Right cardiac atrium (tissue), 5 donors: ENCODE results near the gene ERBB2. TPM values are rescaled to one million over a fixed set of nuclear protein-coding genes. Genes with fewer than 3 reads are reported as not detected.
"Not testable (repeated sequence)": the region's sequence is repeated elsewhere in the genome, so short reads cannot be mapped to it uniquely, and the experiment has no call there.

Experiments
- ATAC-seq, 2 donors: fragments of 200-7000 bp; cut with Tn5 transposase; one replicate each; pipeline versions ENCODE4 v1.8.0 to v1.9.1; 2020; ENCODE audit warnings: moderate library complexity in 2 of 2, mild to moderate bottlenecking in 1 of 2
- DNase-seq, 3 donors: peaks; one replicate each; pipeline ENCODE4 v3.0.0-alpha.2; 2020
- H3K27ac ChIP-seq: one replicate; pipeline ENCODE4 v1.5.1; 2013; ENCODE audit warnings: mild to moderate bottlenecking, low read length, control low read depth, moderate library complexity
- H3K27me3 ChIP-seq: one replicate; pipeline ENCODE4 v1.6.1; 2013; ENCODE audit not compliant: control insufficient read depth, insufficient read depth
- H3K4me1 ChIP-seq: one replicate; pipeline ENCODE4 v1.6.1; 2013; ENCODE audit warnings: low read length; ENCODE audit not compliant: control insufficient read depth, insufficient read depth
- H3K4me3 ChIP-seq: one replicate; pipeline ENCODE4 v1.5.1; 2013; ENCODE audit warnings: low read length, control low read depth
- H3K9me3 ChIP-seq: one replicate; pipeline ENCODE4 v1.6.1; 2013; ENCODE audit warnings: low read length; ENCODE audit not compliant: control insufficient read depth
- WGBS: extraction: QIAGEN DNeasy Blood & Tissue Kit; methylation state at CpG from one replicate; pipeline ENCODE4 v1.1.7; 2013; 5-methylcytosine and 5-hydroxymethylcytosine counted together
- intact Hi-C, 4 donors: fragments of 100-400 bp; cut with DNase I; formaldehyde crosslinking; loops; one replicate each; pipeline versions ENCODE4 v1.11.0 to v1.14.0; 2022 to 2023
- polyA plus RNA-seq: library from polyadenylated mRNA; stranded (reverse); fragments of 200-250 nt; gene quantifications from one replicate; pipeline ENCODE4 v1.2.3, GENCODE V29; 2013
- total RNA-seq, 4 donors: library from RNA; stranded (reverse); fragmentation: NEBNext Ultra II Directional; extraction: Animal tissue kit (Norgen Biotek cat#: 25700); gene quantifications; one replicate each; pipeline ENCODE4 v1.2.1, GENCODE V29; 2021
- donor health status: healthy with polysubstance abuse.
- donor health status: DM: no; HTN: yes; CAD: no.
- donor health status: DM: no; HTN: no; CAD: no.
- donor health status: DM: no; HTN: yes; CAD: no; lungs with severe emphysema.
- donor health status: DM: yes; HTN: yes; CAD: no.

Gene ERBB2
- total and polyA plus RNA-seq, 5 donors, result 56.4 to 178 (median 102) TPM

DNA sequence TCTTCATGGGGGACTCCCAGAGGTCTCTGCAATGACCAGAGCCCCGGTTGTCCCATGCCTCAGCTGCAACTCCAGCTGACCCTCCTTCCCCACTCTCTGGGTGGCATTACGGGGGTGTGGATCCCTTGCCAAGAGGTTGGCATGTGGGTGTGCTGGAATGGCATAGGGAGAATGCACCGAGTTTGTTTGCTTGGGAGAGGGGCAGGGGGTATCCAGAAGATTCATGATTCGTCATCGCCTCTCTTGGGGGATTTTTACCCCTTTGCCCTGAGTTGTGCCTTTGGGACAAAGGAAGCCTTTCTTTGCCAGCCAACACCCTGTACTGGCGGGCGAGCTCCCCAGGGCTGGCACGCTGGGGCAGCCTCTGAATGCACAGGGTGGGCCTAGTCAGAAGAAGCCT is 6.5 kb downstream of the ERBB2 start:
- Histone ChIP-seq H3K4me3 (no peak overlapping the region), H3K4me1 (peaks cover 12% of the 10 kb centered on the region), H3K27me3 (no peaks in the 10 kb centered on the region), H3K27ac (peak overlapping the region; percentile 84), H3K9me3 (no peaks in the 10 kb centered on the region)
- no peak for DNase-seq
- 64% methylated on average over 8 of the region's 8 CpGs for WGBS
- intact Hi-C loops, result loop anchor here in 1 of 4 donors (10.0 kb wide), 1 partner anchor 62 kb away; no protein-coding TSS in a partner anchor
- no peak for ATAC-seq

DNA sequence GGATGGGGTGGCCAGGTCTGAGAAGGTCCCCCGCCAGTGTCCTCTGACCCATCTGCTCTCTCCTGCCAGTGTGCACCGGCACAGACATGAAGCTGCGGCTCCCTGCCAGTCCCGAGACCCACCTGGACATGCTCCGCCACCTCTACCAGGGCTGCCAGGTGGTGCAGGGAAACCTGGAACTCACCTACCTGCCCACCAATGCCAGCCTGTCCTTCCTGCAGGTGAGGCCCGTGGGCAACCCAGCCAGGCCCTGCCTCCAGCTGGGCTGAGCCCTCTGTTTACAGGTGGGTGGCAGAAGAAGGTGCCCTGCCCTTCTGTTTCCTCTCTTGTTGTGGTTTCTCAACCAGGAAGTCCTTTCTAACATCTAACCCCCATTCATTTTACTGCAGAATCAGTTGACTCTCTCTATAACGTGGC is 7.1 kb downstream of the ERBB2 start:
- DNase-seq (no peak), ATAC-seq (no peak)
- Histone ChIP-seq H3K27me3 (no peaks in the 10 kb centered on the region), H3K4me3 (no peak overlapping the region), H3K4me1 (peaks cover 9% of the 10 kb centered on the region), H3K27ac (no peak overlapping the region), H3K9me3 (no peaks in the 10 kb centered on the region)
- intact Hi-C loops, result loop anchor here in 1 of 4 donors (10.0 kb wide), 1 partner anchor 62 kb away; no protein-coding TSS in a partner anchor
- 78% methylated on average over 7 of the region's 7 CpGs for WGBS

DNA sequence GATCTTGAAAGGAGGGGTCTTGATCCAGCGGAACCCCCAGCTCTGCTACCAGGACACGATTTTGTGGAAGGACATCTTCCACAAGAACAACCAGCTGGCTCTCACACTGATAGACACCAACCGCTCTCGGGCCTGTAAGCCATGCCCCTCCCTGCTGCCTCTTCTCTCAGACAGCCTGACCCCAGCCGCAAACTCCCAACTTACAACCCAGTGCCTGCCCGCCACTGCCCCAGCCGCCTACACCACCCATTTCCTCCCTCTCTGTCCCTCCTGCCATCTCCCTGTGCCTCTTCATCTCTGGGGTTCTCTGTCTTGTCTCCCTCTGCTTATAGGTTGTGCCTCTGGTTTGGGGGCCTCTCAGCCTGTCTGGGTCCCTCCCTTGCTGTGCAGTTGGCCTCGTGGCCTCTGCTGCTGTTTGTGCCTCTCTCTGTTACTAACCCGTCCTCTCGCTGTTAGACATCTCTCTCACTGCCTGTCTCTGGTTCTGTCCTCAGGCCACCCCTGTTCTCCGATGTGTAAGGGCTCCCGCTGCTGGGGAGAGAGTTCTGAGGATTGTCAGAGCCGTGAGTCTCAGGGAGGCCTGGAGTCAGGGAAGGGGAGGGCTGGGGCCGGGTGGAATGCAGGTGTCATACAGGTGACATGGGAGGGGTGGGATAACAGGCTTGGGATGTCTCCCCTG is 9.6 kb downstream of the ERBB2 start:
- Histone ChIP-seq H3K27ac (no peak overlapping the region), H3K4me3 (no peak overlapping the region), H3K27me3 (no peaks in the 10 kb centered on the region), H3K4me1 (peaks cover 7% of the 10 kb centered on the region), H3K9me3 (no peaks in the 10 kb centered on the region)
- ATAC-seq (no peak), DNase-seq (no peak)
- intact Hi-C loops, result loop anchor here in 1 of 4 donors (10.0 kb wide), 1 partner anchor 65 kb away; no protein-coding TSS in a partner anchor
- WGBS, result 84% methylated on average over 14 of the region's 14 CpGs

DNA sequence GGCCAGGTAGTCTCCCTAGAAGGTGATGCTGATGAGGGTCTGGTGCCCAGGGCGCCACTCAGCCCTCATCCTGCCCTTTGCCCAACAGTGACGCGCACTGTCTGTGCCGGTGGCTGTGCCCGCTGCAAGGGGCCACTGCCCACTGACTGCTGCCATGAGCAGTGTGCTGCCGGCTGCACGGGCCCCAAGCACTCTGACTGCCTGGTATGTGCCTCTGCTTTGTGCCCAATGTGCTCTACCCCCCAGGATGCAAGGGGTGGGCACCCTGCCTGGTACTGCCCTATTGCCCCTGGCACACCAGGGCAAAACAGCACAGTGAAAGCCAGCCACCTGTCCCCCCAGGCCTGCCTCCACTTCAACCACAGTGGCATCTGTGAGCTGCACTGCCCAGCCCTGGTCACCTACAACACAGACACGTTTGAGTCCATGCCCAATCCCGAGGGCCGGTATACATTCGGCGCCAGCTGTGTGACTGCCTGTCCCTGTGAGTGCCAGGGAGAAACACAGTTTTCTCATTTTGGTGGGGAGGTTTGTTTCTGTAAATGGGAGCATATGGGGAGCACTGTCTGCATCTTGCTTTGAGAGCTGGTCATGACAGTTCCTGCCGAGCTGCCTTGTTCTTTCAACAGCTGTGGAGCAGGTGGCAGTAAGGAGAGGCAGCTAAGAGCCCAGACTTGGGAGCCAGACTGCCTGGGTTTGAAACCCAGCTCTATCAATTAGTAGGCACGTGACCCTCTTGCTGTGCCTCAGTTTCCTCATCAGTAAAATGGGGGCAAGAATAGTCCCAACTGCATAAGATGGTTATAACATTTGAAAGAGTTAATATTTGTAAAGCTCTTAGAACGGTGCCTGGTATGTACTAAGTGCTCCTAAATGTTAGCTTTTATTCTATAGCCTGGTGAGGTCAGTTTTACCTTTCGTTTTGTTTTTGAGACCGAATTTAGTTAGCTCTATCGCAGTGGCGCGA is 10.4 kb downstream of the ERBB2 start:
- Histone ChIP-seq H3K4me1 (peaks cover 3% of the 10 kb centered on the region), H3K9me3 (no peaks in the 10 kb centered on the region), H3K4me3 (no peak overlapping the region), H3K27me3 (no peaks in the 10 kb centered on the region), H3K27ac (no peak overlapping the region)
- intact Hi-C loops, result loop anchor here in 1 of 4 donors (10.0 kb wide), 1 partner anchor 65 kb away; no protein-coding TSS in a partner anchor
- 89% methylated on average over 20 of the region's 20 CpGs for WGBS
- DNase-seq, result no peak
- ATAC-seq, result no peak

DNA sequence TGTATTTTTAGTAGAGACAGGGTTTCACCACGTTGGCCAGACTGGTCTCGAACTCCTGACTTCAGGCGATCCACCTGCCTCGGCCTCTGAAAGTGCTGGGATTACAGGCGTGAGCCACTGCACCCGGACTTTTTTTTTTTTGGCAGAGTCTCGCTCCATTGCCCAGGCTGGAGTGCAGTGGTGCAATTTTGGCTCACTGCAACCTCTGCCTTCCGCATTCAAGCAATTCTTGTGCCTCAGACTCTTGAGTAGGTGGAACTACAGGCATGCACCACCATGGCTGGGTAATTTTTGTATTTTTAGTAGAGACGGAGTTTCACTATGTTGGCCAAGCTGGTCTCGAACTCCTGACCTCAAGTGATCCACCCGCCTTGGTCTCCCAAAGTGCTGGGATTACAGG is 11.2 kb downstream of the ERBB2 start:
- 85% methylated on average over 11 of the region's 11 CpGs for WGBS
- H3K4me1 ChIP-seq, ATAC-seq, H3K27me3 ChIP-seq, H3K27ac ChIP-seq, H3K4me3 ChIP-seq, intact Hi-C loops, DNase-seq, H3K9me3 ChIP-seq: not testable (repeated sequence)

DNA sequence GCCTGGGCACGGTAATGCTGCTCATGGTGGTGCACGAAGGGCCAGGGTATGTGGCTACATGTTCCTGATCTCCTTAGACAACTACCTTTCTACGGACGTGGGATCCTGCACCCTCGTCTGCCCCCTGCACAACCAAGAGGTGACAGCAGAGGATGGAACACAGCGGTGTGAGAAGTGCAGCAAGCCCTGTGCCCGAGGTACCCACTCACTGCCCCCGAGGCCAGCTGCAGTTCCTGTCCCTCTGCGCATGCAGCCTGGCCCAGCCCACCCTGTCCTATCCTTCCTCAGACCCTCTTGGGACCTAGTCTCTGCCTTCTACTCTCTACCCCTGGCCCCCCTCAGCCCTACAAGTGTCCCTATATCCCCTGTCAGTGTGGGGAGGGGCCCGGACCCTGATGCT is 12.0 kb downstream of the ERBB2 start:
- DNase-seq (peak in 1 of 3 donors; percentile 38), ATAC-seq (no peak)
- H3K27me3 ChIP-seq, result no peaks in the 10 kb centered on the region
- no peaks in the 10 kb centered on the region for H3K9me3 ChIP-seq
- WGBS, result 85% methylated on average over 10 of the region's 10 CpGs
- no peak overlapping the region for H3K4me3 ChIP-seq
- intact Hi-C loops, result no loop called here
- H3K4me1 ChIP-seq, result no peaks in the 10 kb centered on the region
- H3K27ac ChIP-seq, result no peak overlapping the region

DNA sequence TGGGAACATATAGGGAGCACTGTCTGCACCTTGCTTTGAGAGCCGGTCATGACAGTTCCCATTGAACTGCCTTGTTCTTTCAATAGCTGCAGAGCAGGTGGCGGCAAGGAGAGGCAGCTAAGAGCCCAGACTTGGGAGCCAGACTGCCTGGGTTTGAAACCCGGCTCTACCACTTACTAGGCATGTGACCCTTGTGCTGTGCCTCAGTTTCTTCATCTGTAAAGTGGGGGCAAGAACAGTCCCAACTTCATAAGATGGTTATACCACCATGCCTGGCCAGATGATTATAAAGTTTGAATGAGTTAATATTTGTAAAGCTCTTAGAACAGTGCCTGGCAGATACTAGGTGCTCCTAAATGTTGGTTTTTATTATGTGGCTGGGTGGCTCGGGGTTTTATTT is 14.4 kb downstream of the ERBB2 start:
- intact Hi-C loops, result no loop called here
- DNase-seq (no peak), ATAC-seq (no peak)
- H3K9me3 ChIP-seq, result no peaks in the 10 kb centered on the region
- H3K4me1 ChIP-seq, result no peaks in the 10 kb centered on the region
- no peak overlapping the region for H3K4me3 ChIP-seq
- 96% methylated on average over 4 of the region's 4 CpGs for WGBS
- no peak overlapping the region for H3K27ac ChIP-seq
- no peaks in the 10 kb centered on the region for H3K27me3 ChIP-seq

DNA sequence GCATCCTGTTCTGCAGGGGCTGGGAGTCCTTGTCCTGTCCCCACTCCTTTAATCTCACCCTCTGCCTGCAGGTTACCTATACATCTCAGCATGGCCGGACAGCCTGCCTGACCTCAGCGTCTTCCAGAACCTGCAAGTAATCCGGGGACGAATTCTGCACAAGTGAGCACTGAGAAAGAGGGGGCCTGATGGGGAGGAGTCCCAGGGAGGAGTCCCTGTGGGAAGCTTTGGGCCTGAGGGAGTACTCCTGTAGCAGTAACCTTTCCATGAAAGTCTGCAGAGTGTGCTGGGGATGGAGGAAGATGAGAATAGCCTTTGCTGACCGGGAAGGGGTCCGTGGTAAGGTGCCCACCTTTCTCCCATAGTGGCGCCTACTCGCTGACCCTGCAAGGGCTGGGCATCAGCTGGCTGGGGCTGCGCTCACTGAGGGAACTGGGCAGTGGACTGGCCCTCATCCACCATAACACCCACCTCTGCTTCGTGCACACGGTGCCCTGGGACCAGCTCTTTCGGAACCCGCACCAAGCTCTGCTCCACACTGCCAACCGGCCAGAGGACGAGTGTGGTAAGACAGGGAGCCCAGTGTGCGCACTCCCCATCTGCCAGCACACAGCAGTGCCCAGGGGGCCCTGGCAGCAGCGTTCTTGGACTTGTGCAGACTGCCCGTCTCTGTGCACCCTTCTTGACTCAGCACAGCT is 15.7 kb downstream of the ERBB2 start:
- Histone ChIP-seq H3K4me1 (no peaks in the 10 kb centered on the region), H3K4me3 (no peak overlapping the region), H3K9me3 (no peaks in the 10 kb centered on the region), H3K27me3 (no peaks in the 10 kb centered on the region), H3K27ac (no peak overlapping the region)
- peak in 1 of 2 donors; percentile 9 for ATAC-seq
- no peak for DNase-seq
- intact Hi-C loops, result no loop called here
- 87% methylated on average over 18 of the region's 18 CpGs for WGBS

DNA sequence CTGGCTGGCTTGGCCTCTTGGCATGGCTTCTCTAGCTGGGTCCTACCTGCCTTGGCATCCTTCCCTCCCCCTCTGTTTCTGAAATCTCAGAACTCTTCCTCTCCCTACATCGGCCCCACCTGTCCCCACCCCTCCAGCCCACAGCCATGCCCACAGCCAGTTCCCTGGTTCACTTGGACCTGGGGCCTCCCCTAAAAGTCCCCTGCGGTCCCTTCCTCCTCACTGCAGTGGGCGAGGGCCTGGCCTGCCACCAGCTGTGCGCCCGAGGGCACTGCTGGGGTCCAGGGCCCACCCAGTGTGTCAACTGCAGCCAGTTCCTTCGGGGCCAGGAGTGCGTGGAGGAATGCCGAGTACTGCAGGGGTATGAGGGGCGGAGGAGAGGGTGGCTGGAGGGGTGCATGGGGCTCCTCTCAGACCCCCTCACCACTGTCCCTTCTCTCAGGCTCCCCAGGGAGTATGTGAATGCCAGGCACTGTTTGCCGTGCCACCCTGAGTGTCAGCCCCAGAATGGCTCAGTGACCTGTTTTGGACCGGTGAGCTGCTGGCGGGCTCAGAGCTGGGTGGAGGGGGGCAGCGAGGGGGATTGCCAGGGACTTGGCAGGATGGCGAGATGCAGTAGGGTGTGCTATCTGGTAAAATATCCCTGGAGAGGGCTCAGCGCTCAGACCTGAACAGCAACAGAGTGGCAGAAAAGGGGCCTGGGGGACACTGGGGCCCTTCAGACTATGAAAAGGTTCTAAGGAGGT is 16.4 kb downstream of the ERBB2 start:
- H3K4me1 ChIP-seq, result no peaks in the 10 kb centered on the region
- H3K27me3 ChIP-seq, result no peaks in the 10 kb centered on the region
- WGBS, result 76% methylated on average over 15 of the region's 15 CpGs
- no peak overlapping the region for H3K4me3 ChIP-seq
- no peaks in the 10 kb centered on the region for H3K9me3 ChIP-seq
- intact Hi-C loops, result no loop called here
- H3K27ac ChIP-seq, result peak overlapping the region; percentile 31
- peak in 1 of 3 donors; percentile 67 for DNase-seq
- peak; percentile 31 to 57 for ATAC-seq

DNA sequence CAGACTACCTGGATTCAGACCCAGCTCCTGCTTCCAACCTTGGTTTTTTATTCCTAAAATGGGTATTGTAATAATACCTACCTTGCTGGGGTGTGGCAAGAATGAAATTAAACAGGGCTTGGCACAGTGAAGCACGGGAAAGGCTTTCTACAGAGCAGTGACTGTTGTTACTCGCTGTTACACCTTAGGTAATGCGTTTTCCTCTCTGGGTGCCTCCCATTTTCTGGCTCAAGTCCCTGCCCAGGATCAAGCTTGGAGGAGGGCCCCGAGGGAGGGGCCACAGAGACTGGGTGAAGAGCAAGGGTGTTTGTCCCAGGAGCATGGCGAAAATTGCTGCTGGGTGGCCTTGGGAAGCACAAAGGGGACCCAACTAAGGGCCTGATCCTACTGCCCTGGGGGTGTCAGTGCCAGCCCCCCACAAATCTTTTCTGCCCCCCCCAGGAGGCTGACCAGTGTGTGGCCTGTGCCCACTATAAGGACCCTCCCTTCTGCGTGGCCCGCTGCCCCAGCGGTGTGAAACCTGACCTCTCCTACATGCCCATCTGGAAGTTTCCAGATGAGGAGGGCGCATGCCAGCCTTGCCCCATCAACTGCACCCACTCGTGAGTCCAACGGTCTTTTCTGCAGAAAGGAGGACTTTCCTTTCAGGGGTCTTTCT is 17.1 kb downstream of the ERBB2 start:
- H3K27ac ChIP-seq, result no peak overlapping the region
- 77% methylated on average over 11 of the region's 11 CpGs for WGBS
- H3K4me1 ChIP-seq, result no peaks in the 10 kb centered on the region
- H3K27me3 ChIP-seq, result no peaks in the 10 kb centered on the region
- DNase-seq, result peak in 1 of 3 donors; percentile 46
- ATAC-seq, result peak; percentile 24 to 30
- H3K4me3 ChIP-seq, result no peak overlapping the region
- H3K9me3 ChIP-seq, result no peaks in the 10 kb centered on the region
- intact Hi-C loops, result no loop called here
